Transverse colon (tissue), 4 donors: Measurements from ENCODE around the gene RER1. TPM values are rescaled to one million over a fixed set of nuclear protein-coding genes. Genes with fewer than 3 reads are reported as not detected.

Source experiments
- DNase-seq: peaks from one replicate; pipeline ENCODE4 v3.0.0-alpha.2; 2019
- H3K27ac ChIP-seq, 4 donors: fragments of 200-600 bp; sonication (generic); 2 replicates each; pipeline ENCODE4 v1.5.1; 2016 to 2018; ENCODE audit warnings: inconsistent platforms in 4 of 4
- H3K27me3 ChIP-seq: fragments of 200-600 bp; sonication (generic); 2 replicates; pipeline ENCODE4 v1.5.1; 2017; ENCODE audit warnings: inconsistent platforms
- H3K36me3 ChIP-seq, 4 donors: fragments of 200-600 bp; sonication (generic); 2 replicates each; pipeline ENCODE4 v1.5.1; 2017 to 2019; ENCODE audit warnings: inconsistent platforms in 4 of 4
- H3K4me1 ChIP-seq, 4 donors: fragments of 200-600 bp; sonication (generic); 2 replicates each; pipeline ENCODE4 v1.5.1; 2017 to 2020; ENCODE audit warnings: inconsistent platforms in 4 of 4
- H3K4me3 ChIP-seq, 4 donors: fragments of 200-600 bp; sonication (generic); 1 replicate in 1 of 4; 2 replicates in 3 of 4; pipeline versions ENCODE4 v1.5.1 to v1.6.1; 2017 to 2019; ENCODE audit warnings: inconsistent platforms in 4 of 4
- H3K9me3 ChIP-seq, 2 donors: fragments of 200-600 bp; sonication (generic); 2 replicates each; pipeline ENCODE4 v1.5.1; 2017 to 2019; ENCODE audit warnings: inconsistent platforms in 2 of 2
- EP300 ChIP-seq: sonication (generic); formaldehyde crosslinking; IDR thresholded peaks from one replicate; pipeline ENCODE4 v1.6.1; 2017; ENCODE audit warnings: antibody characterized with exemption, low read depth
- POLR2A ChIP-seq: fragments of 450-650 bp; IDR thresholded peaks from one replicate; pipeline ENCODE4 v1.6.1; 2016; ENCODE audit warnings: antibody characterized with exemption, mild to moderate bottlenecking, moderate library complexity
- POLR2AphosphoS5 ChIP-seq, 3 donors: sonication (generic); formaldehyde crosslinking; IDR thresholded peaks; one replicate each; pipeline ENCODE4 v1.6.1; 2016; ENCODE audit warnings: antibody characterized with exemption in 3 of 3
- WGBS, 2 donors: methylation state at CpG; one replicate each; pipeline ENCODE4 v1.1.5; 2018; ENCODE audit warnings: low coverage in 1 of 2; 5-methylcytosine and 5-hydroxymethylcytosine counted together
- in situ Hi-C, 4 donors: fragments of 200-750 bp; cut with MboI; loops; one replicate each; pipeline versions ENCODE4 v1.15.0 to v1.15.1; 2017; ENCODE audit warnings: low sequenced_read_pairs in 3 of 4, low pct_ligation_motif_present in 1 of 4, low pct_unique_long_range_greater_than_20kb in 1 of 4
- intact Hi-C: fragments of 100-400 bp; cut with DNase I; formaldehyde crosslinking; loops from one replicate; pipeline ENCODE4 v1.15.1; 2023; ENCODE audit warnings: low total_unique reads
- total RNA-seq, 4 donors: library from RNA; depleted of rRNA; stranded (reverse); fragments of >200 nt; gene quantifications; one replicate each; pipeline ENCODE4 v1.1.0, GENCODE V29; 2016
- TF ChIP-seq, protein P1 (sequence below), 5 experiments: fragments of 200-600 bp in 3 of 5; fragments of 450-650 bp in 2 of 5; sonication (generic) in 3 of 5; IDR thresholded peaks; 1 replicate in 2 of 5; 2 replicates in 3 of 5; pipeline ENCODE4 v1.5.1; 2016 to 2017; ENCODE audit warnings: antibody characterized with exemption in 5 of 5, inconsistent platforms in 3 of 5, mild to moderate bottlenecking in 2 of 5, moderate library complexity in 1 of 5

RER1 gene
- total RNA-seq, 4 donors from 2014 or later = 36.2 to 129 (median 111) TPM

DNA sequence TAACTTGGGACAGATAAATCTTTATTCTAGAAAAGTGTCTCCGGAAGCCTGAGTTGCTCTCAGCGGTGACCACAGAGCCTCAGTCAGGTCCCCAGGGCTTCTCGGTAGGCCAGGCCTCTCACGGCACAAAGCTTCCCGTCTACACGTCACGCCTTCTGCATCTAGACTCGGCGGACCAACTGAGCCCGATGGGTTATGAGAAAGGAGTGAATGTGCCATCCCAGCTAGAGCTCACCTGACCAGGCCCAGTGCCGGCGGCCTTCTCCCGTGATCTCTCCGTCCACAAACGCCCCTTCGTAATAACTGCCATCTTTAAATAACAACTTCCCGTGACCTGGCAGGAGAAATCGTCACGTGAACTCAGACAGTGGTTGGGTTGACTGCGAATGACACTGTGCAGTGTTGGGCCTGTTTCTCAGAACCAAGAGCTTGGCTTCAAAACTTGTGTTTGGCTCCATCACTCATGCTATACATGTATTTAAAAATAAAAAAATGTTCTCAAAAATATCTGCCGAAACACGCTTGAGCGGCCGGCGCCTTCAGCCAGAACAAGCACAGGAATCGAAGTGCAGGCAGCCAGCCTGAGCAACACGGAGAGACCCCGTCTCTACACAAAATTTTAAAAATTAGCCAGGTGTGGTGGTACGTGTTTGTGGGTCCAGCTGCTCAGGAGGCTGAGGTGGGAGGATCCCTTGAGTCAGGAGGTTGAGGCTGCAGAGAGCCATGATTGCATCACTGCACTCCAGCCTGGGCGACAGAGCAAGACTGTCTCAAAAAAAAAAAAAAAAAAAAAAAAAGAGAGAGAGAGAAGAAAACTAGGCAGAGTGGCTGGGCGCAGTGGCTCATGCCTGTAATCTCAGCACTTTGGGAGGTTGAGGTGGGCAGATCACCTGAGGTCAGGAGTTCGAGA lies 3.4 kb upstream of the RER1 start:
- no peaks in the 10 kb centered on the region for H3K27me3 ChIP-seq
- H3K36me3 ChIP-seq = no peaks in the 10 kb centered on the region
- H3K4me1 ChIP-seq = peaks cover 15 to 21% (median 20%) of the 10 kb centered on the region in 4 donors
- no peaks in the 10 kb centered on the region for H3K9me3 ChIP-seq
- in situ Hi-C loops = loop anchor here in 3 of 4 donors (5.0 to 10.0 kb wide), 2 partner anchors 191 to 193 kb away; partner anchors contain the start of gene FAAP20 (in 2 of the 3)
- intact Hi-C loops = loop anchor here (5.0 kb wide), 1 partner anchor 56 kb away; no protein-coding TSS in a partner anchor
- no peak overlapping the region for H3K27ac ChIP-seq
- no peak for DNase-seq
- H3K4me3 ChIP-seq = no peak overlapping the region
- 94 to 96% methylated on average over 26 to 32 of the region's 32 CpGs for WGBS, 2 donors
- TF ChIP-seq EP300 = no peak
- TF ChIP-seq, protein P1, sequence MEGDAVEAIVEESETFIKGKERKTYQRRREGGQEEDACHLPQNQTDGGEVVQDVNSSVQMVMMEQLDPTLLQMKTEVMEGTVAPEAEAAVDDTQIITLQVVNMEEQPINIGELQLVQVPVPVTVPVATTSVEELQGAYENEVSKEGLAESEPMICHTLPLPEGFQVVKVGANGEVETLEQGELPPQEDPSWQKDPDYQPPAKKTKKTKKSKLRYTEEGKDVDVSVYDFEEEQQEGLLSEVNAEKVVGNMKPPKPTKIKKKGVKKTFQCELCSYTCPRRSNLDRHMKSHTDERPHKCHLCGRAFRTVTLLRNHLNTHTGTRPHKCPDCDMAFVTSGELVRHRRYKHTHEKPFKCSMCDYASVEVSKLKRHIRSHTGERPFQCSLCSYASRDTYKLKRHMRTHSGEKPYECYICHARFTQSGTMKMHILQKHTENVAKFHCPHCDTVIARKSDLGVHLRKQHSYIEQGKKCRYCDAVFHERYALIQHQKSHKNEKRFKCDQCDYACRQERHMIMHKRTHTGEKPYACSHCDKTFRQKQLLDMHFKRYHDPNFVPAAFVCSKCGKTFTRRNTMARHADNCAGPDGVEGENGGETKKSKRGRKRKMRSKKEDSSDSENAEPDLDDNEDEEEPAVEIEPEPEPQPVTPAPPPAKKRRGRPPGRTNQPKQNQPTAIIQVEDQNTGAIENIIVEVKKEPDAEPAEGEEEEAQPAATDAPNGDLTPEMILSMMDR (IDR thresholded peaks at IDR 0.05) = no peak
- no peak for TF ChIP-seq POLR2A
- TF ChIP-seq POLR2AphosphoS5 (IDR thresholded peaks at IDR 0.05) = no peak

DNA sequence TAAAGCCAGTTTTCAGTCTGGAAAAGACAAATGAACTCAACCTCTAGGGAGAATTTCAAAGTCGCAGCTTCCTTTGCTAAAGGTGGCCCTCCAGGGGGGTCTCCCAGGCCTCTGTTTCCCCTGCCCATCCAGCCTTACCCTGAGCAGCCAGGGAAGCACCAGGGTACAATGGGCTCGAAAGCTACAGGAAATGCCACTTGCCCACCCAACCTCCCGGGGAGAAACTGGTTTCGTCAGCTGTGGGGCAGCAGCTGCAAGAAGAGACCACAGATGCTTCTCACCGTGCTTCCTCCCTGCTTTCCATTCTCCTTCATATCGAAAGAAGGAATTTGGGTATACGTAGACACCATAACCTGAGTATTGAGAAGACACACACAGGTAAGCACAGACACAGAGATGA lies 2.0 kb upstream of the RER1 start:
- H3K4me1 ChIP-seq = peaks cover 23 to 34% (median 28%) of the 10 kb centered on the region in 4 donors
- no peaks in the 10 kb centered on the region for H3K36me3 ChIP-seq
- no peaks in the 10 kb centered on the region for H3K9me3 ChIP-seq
- 84 to 100% methylated on average over 2 to 7 of the region's 7 CpGs for WGBS, 2 donors
- no peak for DNase-seq
- intact Hi-C loops = loop anchor here (5.0 kb wide), 1 partner anchor 57 kb away; no protein-coding TSS in a partner anchor
- H3K27me3 ChIP-seq = no peaks in the 10 kb centered on the region
- no peak overlapping the region for H3K4me3 ChIP-seq
- TF ChIP-seq EP300 (no peak), POLR2A (no peak), POLR2AphosphoS5 (IDR thresholded peaks at IDR 0.05) (no peak)
- TF ChIP-seq, protein P1 (IDR thresholded peaks at IDR 0.05) = no peak
- no peak overlapping the region for H3K27ac ChIP-seq
- in situ Hi-C loops = loop anchor here in 3 of 4 donors (5.0 to 10.0 kb wide), 2 partner anchors 192 to 195 kb away; partner anchors contain the start of gene FAAP20 (in 2 of the 3)

DNA sequence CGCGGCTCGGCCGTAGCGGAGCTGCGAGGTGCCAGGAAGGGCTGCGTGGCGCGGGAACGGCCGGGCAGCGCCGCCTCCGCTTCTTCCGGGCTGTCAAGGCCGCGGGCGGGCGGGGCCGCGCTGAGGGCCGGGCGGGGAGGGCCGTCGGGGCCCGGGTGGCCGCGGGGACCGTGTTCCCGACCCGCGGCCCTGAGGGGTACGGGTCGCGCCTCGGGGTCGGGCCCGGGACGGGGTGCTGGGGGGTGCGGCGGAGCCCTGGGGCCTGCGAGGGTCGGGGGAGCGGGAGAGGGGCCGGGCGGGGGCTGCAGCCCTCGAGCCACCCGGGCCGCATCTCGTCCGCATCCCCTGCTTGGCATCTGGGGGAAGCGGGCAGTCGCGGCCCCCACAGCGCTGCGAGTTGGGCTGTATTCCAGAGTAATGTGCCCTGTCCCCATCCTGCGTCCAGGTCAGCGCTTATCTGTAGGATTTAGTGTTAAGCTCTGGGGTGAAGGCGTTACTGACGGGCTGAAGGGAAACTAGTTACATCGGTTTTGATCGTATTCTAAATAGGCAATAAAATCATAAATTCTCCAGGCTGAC lies 379 bp downstream of the RER1 start:
- TF ChIP-seq POLR2A = no peak
- TF ChIP-seq EP300 = no peak
- no peak for TF ChIP-seq POLR2AphosphoS5 (IDR thresholded peaks at IDR 0.05)
- TF ChIP-seq, protein P1 (IDR thresholded peaks at IDR 0.05) = no peak
- no peak for DNase-seq
- Histone ChIP-seq H3K4me1 (peaks cover 23 to 41% (median 28%) of the 10 kb centered on the region in 4 donors), H3K9me3 (no peaks in the 10 kb centered on the region), H3K36me3 (peaks cover 0 to 7% (median 2%) of the 10 kb centered on the region in 4 donors), H3K27me3 (no peaks in the 10 kb centered on the region), H3K27ac (peak overlapping the region; percentile 89 to 91 (median 90)), H3K4me3 (peak overlapping the region; percentile 66 to 93 (median 81))
- intact Hi-C loops = no loop called here
- in situ Hi-C loops = no loop called here
- WGBS, 2 donors = 2% methylated on average over 21 of the region's 62 CpGs; no CpG with 5 or more reads in 1 of the 2 donors

DNA sequence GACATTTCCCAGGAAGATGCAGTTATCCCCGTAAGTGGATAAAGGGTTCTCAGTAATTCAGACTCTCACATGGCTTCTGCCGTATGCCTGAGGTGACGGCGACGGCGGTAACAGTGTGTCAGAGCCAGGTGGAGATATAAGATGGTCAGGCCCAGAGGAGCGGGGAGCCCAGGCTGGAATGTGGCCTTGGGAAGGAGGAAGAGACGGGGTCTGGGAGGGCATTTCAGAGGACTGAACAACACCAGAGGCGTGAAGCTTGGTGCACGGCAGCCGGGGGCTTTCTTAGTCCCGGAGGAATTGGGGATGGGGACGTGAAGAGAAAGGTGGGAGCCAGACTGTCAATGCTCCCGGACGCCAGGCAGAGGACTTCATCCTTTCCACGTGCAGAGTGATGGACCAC lies 1.0 kb downstream of the RER1 start:
- no peaks in the 10 kb centered on the region for H3K27me3 ChIP-seq
- H3K4me3 ChIP-seq = peak overlapping the region in 3 of 4 donors; percentile 76 to 93 (median 86)
- 27 to 45% methylated on average over 3 to 16 of the region's 16 CpGs for WGBS, 2 donors
- H3K27ac ChIP-seq = peak overlapping the region; percentile 89 to 91 (median 90)
- TF ChIP-seq, protein P1 (IDR thresholded peaks at IDR 0.05) = no peak
- TF ChIP-seq EP300 (no peak), POLR2AphosphoS5 (IDR thresholded peaks at IDR 0.05) (no peak), POLR2A (no peak)
- peaks cover 0 to 13% (median 5%) of the 10 kb centered on the region in 4 donors for H3K36me3 ChIP-seq
- H3K9me3 ChIP-seq = no peaks in the 10 kb centered on the region
- peaks cover 23 to 41% (median 28%) of the 10 kb centered on the region in 4 donors for H3K4me1 ChIP-seq
- no peak for DNase-seq
- in situ Hi-C loops = no loop called here
- intact Hi-C loops = no loop called here
